Endometrial microvascular endothelial cells (primary cell): ENCODE data around the gene ZNF320. TPM values are rescaled to one million over a fixed set of nuclear protein-coding genes. Genes with fewer than 3 reads are reported as not detected.
"Not testable (repeated sequence)": the region's sequence is repeated elsewhere in the genome, so short reads cannot be mapped to it uniquely, and the experiment has no call there.

Experiments used
- in situ Hi-C: cut with HindIII; loops from 2 replicates; pipeline ENCODE4 v1.10.0; 2017; ENCODE audit warnings: low sequenced_read_pairs, low pct_unique_long_range_greater_than_20kb; ENCODE audit errors: inconsistent ontology term
- total RNA-seq: library from RNA; depleted of rRNA; stranded (reverse); fragments of >200 nt; gene quantifications from one replicate; pipeline ENCODE4 v1.2.3, GENCODE V29; 2015; ENCODE audit errors: inconsistent ontology term

Gene ZNF320
- 2.3 TPM for total RNA-seq

GRCh38 chr19:52897138-52897935 is at the start of gene ZNF320:
Gene ZNF320, minus strand, starts transcription at chr19:52897635. Its CDS starts 7,380 bp downstream, at chr19:52890255.
- in situ Hi-C loops, result no loop called here

GRCh38 chr19:52946322-52947310 is 49.2 kb upstream of the ZNF320 start:
- in situ Hi-C loops, result no loop called here

GRCh38 chr19:52945652-52946321 is 48.4 kb upstream of the ZNF320 start:
- in situ Hi-C loops, result no loop called here

- in situ Hi-C loops, result not testable (repeated sequence)
These were observed 47.5 kb upstream of the ZNF320 start for GRCh38 chr19:52944703-52945493.

- in situ Hi-C loops, result no loop called here
These were observed 46.6 kb upstream of the ZNF320 start for GRCh38 chr19:52943884-52944643.

- in situ Hi-C loops, result no loop called here
These were observed 45.9 kb upstream of the ZNF320 start for GRCh38 chr19:52943134-52943883.

GRCh38 chr19:52942386-52943133 is 45.1 kb upstream of the ZNF320 start:
- in situ Hi-C loops, result no loop called here

GRCh38 chr19:52941941-52942385 is 44.5 kb upstream of the ZNF320 start:
- in situ Hi-C loops, result no loop called here

GRCh38 chr19:52941523-52941922 is 44.1 kb upstream of the ZNF320 start:
- in situ Hi-C loops, result not testable (repeated sequence)

- in situ Hi-C loops, result not testable (repeated sequence)
These were observed 43.5 kb upstream of the ZNF320 start for GRCh38 chr19:52940905-52941304.

- in situ Hi-C loops, result no loop called here
These were observed 41.3 kb upstream of the ZNF320 start for GRCh38 chr19:52938761-52939160.

- in situ Hi-C loops, result no loop called here
These were observed 39.5 kb upstream of the ZNF320 start for GRCh38 chr19:52936954-52937325.

- in situ Hi-C loops, result no loop called here
These were observed 38.9 kb upstream of the ZNF320 start for GRCh38 chr19:52936151-52936953.

- in situ Hi-C loops, result no loop called here
These were observed 38.0 kb upstream of the ZNF320 start for GRCh38 chr19:52935434-52935833.

- in situ Hi-C loops, result not testable (repeated sequence)
These were observed 27.2 kb upstream of the ZNF320 start for GRCh38 chr19:52924641-52925040.
